Measurements from ENCODE around the gene MRPS2. TPM values are rescaled to one million over a fixed set of nuclear protein-coding genes. Genes with fewer than 3 reads are reported as not detected.

Gene MRPS2
- total and polyA plus RNA-seq, 9 of the 15 experiments (the other 6 are each of a cell fraction or from before 2014, with no cell fraction given) = 8.0 to 167 (median 81.3) TPM

GRCh38 chr9:135463140-135463539 is 37.3 kb upstream of the MRPS2 start (continued):
- TF ChIP-seq ZNF592 (IDR thresholded peaks at IDR 0.05) (peak; percentile 78), FOSL1 (tag; conservative IDR thresholded peaks at IDR 0.05) (peak; percentile 92), MAX (CRISPR knock-in tag; IDR thresholded peaks at IDR 0.05) (0 out of 2 replicates have a peak, but pooled peaks have one; percentile 35), ZNF398 (CRISPR knock-in tag; IDR thresholded peaks at IDR 0.05) (no peak), GTF2B (IDR thresholded peaks at IDR 0.05; ENCODE audit: extremely low read depth, insufficient read length) (no peak), RERE (CRISPR knock-in tag; IDR thresholded peaks at IDR 0.05; ENCODE audit: borderline replicate concordance) (no peak), TFAP4 (CRISPR knock-in tag; IDR thresholded peaks at IDR 0.05; ENCODE audit: borderline replicate concordance) (peak; percentile 55; the same call in 1 of the 2 replicates), USF1 (CRISPR knock-in tag; IDR thresholded peaks at IDR 0.05) (peak; percentile 61), U2AF1 (optimal IDR thresholded peaks at IDR 0.05; ENCODE audit: low read depth, low read length) (no peak), PREB (CRISPR knock-in tag; IDR thresholded peaks at IDR 0.05) (no peak)
